Epithelial cell of proximal tubule (primary cell): ENCODE results near the gene UBXN1. TPM values are rescaled to one million over a fixed set of nuclear protein-coding genes. Genes with fewer than 3 reads are reported as not detected.
A peak's percentile ranks its signal among the peaks of the same experiment; 100 is the strongest.
"Not testable (repeated sequence)": the region's sequence is repeated elsewhere in the genome, so short reads cannot be mapped to it uniquely, and the experiment has no call there.

Experiments used
- DNase-seq: peaks from one replicate; pipeline ENCODE4 v3.0.0-alpha.2; 2011; ENCODE audit warnings: low read depth
- H3K4me3 ChIP-seq: 2 replicates; pipeline ENCODE4 v1.5.1; 2011; ENCODE audit warnings: low read depth, mild to moderate bottlenecking, low read length
- total RNA-seq: library from RNA; depleted of rRNA; stranded (reverse); fragments of >200 nt; gene quantifications from 2 replicates; pipeline ENCODE4 v1.2.3, GENCODE V29; 2015
- TF ChIP-seq, protein P1 (sequence below): conservative IDR thresholded peaks from 2 replicates; pipeline ENCODE4 v1.5.1; 2012; ENCODE audit warnings: low read depth, mild to moderate bottlenecking, low read length

Gene UBXN1
- total RNA-seq, 1 donor from 2014 or later = 235 TPM

DNA sequence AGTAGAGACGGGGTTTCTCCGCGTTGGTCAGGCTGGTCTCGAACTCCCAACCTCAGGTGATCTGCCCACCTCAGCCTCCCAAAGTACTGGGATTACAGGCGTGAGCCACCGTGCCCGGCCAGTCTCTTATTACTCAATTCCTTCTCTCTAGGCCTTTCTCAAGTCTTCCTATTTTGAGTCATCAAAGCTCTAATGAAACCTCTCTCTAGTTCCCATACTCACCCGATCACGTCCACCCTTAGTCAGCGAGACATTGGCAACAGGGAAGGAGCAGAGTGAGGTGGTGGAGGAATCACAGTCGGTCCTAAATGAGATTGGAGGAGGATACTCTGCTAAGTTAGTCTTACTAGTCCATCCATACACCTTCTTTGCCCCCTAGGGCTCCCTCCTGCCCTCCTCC, 23.4 kb upstream of the UBXN1 start:
- DNase-seq = no peak
- H3K4me3 ChIP-seq = no peak overlapping the region
- TF ChIP-seq, protein P1, sequence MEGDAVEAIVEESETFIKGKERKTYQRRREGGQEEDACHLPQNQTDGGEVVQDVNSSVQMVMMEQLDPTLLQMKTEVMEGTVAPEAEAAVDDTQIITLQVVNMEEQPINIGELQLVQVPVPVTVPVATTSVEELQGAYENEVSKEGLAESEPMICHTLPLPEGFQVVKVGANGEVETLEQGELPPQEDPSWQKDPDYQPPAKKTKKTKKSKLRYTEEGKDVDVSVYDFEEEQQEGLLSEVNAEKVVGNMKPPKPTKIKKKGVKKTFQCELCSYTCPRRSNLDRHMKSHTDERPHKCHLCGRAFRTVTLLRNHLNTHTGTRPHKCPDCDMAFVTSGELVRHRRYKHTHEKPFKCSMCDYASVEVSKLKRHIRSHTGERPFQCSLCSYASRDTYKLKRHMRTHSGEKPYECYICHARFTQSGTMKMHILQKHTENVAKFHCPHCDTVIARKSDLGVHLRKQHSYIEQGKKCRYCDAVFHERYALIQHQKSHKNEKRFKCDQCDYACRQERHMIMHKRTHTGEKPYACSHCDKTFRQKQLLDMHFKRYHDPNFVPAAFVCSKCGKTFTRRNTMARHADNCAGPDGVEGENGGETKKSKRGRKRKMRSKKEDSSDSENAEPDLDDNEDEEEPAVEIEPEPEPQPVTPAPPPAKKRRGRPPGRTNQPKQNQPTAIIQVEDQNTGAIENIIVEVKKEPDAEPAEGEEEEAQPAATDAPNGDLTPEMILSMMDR = no peak

DNA sequence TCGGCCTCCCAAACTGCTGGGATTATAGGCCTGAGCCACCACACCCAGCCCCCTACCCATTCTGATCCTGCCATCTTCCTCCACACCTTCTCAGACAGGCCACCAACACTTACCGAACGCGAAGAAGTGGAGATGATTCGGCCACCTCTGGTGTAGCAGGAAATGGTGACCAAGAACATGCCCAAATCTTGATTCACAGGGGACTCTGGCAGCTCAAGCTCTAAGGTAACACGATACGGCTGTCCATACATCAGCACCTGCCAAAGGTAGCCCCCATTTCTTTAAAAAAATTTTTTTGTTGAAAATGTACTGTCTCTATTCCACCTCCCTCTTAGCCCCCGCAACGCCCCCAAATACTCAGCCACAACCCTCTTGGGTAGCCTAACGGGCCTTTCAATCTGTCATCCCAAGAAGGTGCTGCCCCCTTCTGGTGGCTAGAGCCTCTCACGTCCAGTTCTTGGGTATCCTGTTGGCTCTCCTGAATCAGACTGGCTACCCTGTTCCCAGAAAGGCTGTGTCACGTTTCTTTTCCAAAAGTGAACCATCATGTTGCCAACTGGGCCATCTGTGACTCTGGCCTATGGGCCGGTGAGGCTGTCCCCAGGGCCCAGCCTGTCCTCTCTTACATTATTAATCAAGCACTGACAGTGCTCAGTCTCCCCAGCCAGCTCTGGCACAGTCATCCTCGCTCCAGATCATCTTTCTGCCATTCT, 15.7 kb upstream of the UBXN1 start:
- TF ChIP-seq, protein P1 = peak; percentile 84
- no peak for DNase-seq
- no peak overlapping the region for H3K4me3 ChIP-seq

DNA sequence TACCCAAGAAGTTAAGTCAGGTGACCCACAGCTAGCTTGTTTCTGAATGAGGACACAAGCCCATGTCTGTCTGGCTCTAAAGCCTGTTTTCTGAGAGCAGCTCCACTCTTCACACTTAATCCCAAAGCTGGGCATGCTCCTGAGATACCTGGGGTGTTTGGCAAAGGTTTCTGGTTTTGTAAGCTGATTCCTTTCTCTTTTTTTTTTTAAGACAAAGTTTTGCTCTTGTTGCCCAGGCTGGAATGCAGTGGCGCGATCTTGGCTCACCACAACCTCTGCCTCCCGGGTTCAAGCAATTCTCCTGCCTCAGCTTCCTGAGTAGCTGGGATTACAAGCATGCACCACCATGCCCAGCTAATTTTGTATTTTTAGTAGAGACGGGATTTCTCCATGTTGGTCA, 14.8 kb upstream of the UBXN1 start:
- not testable (repeated sequence) for DNase-seq, H3K4me3 ChIP-seq

DNA sequence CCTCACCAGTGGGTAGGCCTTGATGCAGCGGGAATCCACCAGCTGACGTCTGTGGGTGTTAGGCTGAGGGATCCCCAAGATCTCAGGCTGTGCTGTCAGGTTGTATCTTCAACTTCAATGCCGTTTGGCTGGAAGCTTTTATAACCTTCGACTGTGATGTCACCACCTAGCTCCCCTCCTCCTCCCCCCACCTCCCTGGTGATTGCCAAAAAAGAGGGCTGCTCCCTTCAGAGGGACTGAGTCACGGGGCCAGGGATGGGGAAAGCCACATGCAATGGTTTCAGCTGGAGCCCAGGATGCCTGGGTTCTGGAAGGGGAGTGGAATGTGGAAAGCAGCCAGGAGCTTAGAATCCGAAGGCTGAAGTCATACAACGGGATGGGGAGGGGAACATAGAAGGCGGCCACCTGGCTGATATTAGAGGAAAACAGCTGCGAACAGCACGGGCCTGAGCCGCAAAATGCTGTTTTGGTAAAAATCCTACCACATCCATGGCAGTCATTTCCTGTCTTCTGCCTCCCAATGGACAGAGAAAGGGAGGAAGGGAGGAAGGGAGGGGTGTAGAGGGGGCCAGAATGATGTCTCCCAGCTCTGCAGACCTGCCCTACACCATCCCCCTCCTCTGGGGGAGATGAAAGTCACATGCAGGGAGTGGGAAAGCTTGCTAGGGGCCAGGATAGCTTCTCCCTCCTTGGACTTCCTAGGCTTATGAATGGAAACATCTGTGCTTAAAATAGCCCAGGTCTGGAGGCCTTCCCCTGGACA, 10.7 kb upstream of the UBXN1 start, which contains the start of gene LRRN4CL:
TSS of gene LRRN4CL (minus strand) at position 110 of the 763 bp plus-strand sequence. CDS start 1,022 bp downstream, outside the sequence.
- no peak for DNase-seq
- TF ChIP-seq, protein P1 = no peak
- H3K4me3 ChIP-seq = no peak within 1 kb of the TSS

DNA sequence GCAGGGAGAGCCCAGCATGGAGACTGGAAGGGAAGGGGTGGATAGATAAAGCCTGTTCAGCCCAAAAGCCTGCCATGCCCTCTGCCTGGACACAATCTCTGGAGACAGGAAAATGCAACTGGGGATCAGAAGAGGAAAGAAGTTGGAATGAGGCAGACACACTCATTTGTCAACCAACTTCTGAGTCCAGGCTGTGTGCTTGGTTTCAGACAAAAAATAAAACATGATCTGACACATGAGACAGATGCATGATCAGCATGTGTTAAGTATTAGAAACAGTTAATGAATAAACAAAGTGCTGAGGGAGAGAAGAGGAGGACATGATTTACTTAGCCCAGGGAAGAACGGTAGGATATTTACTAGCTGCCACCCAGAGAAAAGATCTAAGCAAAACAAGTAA, 9.6 kb upstream of the UBXN1 start:
- H3K4me3 ChIP-seq = no peak overlapping the region
- DNase-seq = no peak
- TF ChIP-seq, protein P1 = no peak

DNA sequence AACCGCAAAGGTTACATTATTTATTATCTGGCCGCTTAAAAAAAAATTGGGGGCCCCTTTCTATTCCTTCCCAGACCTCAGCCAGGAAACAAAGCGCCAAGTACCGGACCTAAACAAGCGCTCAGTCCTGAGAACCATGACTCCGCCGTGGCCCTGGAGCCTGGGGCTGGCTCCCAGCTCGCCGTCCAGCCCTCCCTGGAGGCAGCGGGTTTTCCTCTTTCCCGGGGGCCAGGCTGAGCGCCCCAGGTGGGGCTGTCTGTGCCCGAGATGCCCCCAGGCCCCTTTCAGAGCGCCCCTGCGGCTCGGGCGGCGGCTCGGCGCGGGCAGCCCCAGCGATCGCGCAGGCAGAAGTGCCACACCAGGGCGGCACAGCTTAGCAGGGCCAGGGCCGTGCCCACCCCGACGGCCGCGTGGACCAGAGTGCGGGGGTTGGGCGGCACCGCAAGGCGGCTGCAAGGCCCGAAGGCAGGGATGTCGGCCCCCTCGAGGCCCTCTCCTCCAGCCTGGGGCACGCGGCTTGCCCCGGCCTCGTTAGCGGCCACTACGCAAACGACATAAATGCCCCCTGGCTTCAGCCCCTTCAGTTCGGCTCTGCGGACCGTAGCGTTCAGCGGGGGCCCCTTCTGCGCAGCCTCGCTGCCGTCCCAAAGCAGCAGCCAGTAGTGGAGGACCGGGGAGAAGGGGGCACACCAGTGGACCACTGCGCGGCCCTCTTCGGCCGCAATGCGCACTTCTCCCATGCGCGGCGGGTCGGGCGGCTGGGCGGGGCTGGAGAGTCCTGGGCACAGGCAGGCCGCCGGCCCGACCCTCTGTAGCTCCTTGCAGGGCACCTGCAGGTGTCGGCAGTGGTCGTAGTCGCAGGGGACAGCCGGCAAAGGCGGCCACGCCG, 8.9 kb upstream of the UBXN1 start:
- DNase-seq = no peak
- TF ChIP-seq, protein P1 = no peak
- peak overlapping the region; percentile 6 for H3K4me3 ChIP-seq

DNA sequence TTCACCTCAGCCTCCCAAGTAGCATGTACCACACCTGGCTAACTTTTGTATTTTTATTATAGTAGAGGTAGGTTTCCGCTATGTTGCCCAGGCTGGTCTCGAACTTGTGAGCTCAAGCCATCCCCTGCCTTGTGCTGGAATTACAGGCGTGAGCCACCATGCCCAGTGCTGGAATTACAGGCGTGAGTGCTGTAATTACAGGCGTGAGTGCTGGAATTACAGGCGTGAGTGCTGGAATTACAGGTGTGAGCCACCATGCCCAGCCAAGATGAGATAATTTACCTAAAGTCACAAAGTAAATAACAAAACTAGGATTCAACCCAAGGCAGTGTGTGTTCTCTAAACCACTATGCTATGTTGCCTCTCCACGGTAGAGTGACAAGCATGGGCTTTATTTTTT, 3.6 kb upstream of the UBXN1 start:
- no peak overlapping the region for H3K4me3 ChIP-seq
- no peak for DNase-seq
- TF ChIP-seq, protein P1 = no peak
